Sigmoid colon (tissue), 4 donors: Measurements from ENCODE around the gene MYO15B.

ENCODE experiments used
- POLR2A ChIP-seq, 2 donors: fragments of 450-650 bp; IDR thresholded peaks; one replicate each; pipeline ENCODE4 v1.6.1; 2016; ENCODE audit warnings: antibody characterized with exemption in 2 of 2, mild to moderate bottlenecking in 2 of 2, moderate library complexity in 2 of 2
- POLR2AphosphoS5 ChIP-seq, 4 donors: sonication (generic); formaldehyde crosslinking; IDR thresholded peaks; one replicate each; pipeline ENCODE4 v1.6.1; 2017; ENCODE audit warnings: antibody characterized with exemption in 4 of 4
- TF ChIP-seq, protein P1 (sequence below), 4 experiments: fragments of 450-650 bp in 3 of 4; fragments of 200-600 bp in 1 of 4; IDR thresholded peaks; one replicate each; pipeline ENCODE4 v1.5.1; 2016 to 2019; ENCODE audit warnings: antibody characterized with exemption in 4 of 4, mild to moderate bottlenecking in 3 of 4, moderate library complexity in 2 of 4

DNA sequence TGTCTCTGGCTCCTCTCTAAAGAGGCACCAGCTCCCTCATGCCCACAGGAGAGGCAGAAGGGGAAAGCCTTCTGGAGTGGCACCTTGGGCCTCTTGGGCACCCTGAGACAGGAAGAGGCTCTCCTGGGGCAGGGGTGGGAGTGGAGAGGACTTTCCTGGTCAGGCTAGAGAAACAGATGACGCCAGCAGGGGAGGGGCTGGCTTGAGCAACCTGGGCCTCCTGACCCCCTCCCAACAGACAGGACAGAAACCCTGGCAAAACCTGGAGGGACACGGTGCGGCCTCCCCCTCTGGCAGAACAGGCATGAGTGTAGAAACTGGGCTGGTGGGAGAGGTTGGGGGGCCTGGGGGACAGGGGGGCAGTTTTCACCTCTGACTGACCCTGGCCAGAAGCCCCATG lies 51.7 kb downstream of the MYO15B start:
- TF ChIP-seq, protein P1, sequence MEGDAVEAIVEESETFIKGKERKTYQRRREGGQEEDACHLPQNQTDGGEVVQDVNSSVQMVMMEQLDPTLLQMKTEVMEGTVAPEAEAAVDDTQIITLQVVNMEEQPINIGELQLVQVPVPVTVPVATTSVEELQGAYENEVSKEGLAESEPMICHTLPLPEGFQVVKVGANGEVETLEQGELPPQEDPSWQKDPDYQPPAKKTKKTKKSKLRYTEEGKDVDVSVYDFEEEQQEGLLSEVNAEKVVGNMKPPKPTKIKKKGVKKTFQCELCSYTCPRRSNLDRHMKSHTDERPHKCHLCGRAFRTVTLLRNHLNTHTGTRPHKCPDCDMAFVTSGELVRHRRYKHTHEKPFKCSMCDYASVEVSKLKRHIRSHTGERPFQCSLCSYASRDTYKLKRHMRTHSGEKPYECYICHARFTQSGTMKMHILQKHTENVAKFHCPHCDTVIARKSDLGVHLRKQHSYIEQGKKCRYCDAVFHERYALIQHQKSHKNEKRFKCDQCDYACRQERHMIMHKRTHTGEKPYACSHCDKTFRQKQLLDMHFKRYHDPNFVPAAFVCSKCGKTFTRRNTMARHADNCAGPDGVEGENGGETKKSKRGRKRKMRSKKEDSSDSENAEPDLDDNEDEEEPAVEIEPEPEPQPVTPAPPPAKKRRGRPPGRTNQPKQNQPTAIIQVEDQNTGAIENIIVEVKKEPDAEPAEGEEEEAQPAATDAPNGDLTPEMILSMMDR (IDR thresholded peaks at IDR 0.05), result no peak
- no peak for TF ChIP-seq POLR2AphosphoS5 (IDR thresholded peaks at IDR 0.05)
- TF ChIP-seq POLR2A (IDR thresholded peaks at IDR 0.05), result no peak
